ENCODE data around the gene BACE1-AS.

BACE1-AS gene

DNA sequence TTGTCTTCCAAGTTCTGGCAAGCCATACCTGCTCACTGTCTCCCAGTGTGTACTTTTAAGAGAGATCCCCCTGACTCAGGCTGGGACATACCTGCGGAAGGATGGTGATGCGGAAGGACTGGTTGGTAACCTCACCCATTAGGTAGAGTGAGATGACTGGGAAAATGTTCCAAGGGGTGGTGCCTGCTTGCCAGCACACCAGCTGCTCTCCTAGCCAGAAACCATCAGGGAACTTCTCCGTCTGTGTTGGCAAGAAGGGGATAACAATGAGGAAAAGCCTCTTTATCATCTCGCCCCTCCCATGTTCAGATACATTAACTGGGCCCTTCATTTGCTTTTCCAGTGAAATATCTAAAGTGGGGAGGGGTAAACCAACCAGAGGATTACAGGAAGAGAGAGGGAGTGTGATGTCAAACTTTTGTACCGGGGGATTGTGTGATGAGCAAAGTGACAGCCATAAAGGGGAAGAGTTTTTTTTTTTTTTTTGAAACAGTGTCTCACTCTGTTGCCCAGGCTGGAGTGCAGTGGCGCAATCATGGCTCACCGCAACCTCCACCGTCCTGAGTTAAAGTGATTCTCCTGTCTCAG lies at the start of gene BACE1-AS:
BACE1-AS (plus strand) TSS at position 538 of the 588 bp plus-strand sequence.
- TF ChIP-seq GATA3 (IDR thresholded peaks at IDR 0.05; ENCODE audit: low read depth, low read length) (no peak), GATA2 (IDR thresholded peaks at IDR 0.05; ENCODE audit: low read depth, low read length) (no peak)

DNA sequence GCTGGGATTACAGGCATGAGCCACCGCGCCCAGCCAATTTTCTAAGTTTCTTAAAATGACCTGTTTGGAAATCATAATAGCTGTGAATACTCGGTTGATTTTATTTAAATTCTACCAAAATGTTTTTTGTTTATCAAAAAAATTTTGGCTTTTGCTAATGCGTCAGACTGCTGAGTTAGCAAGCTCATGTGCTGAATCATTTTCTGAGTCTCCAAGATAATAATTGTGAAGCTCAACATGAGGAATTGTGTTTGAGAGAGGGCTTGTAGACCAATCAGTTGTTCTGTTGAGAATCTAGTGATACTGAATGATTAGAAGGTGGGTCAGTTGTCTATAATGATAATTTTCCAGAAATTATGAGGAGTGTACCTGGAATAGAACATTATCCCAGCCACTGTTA lies 42.8 kb upstream of the BACE1-AS start:
- TF ChIP-seq GATA2 (IDR thresholded peaks at IDR 0.05; ENCODE audit: low read depth, low read length) (no peak), GATA3 (IDR thresholded peaks at IDR 0.05; ENCODE audit: low read depth, low read length) (no peak)

DNA sequence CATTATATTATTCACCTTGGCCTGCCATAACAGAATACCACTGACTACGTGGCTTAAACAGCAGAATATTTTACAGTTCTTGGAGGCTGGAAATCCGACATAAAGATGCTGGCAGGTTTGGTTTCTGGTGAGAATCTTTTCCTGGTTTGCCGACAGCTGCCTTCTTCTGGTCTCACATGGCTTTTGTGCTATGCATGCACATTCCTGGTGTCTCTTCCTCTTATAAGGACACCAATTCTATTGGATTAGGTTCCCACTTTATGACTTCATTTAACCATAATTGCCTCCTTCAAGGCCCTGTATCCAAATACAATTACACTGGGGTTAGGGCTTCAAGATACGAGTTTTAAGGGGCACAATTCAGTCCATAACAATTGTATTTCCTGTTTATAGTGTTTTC lies 41.6 kb upstream of the BACE1-AS start:
- TF ChIP-seq GATA3 (IDR thresholded peaks at IDR 0.05; ENCODE audit: low read depth, low read length) (no peak), GATA2 (IDR thresholded peaks at IDR 0.05; ENCODE audit: low read depth, low read length) (no peak)

DNA sequence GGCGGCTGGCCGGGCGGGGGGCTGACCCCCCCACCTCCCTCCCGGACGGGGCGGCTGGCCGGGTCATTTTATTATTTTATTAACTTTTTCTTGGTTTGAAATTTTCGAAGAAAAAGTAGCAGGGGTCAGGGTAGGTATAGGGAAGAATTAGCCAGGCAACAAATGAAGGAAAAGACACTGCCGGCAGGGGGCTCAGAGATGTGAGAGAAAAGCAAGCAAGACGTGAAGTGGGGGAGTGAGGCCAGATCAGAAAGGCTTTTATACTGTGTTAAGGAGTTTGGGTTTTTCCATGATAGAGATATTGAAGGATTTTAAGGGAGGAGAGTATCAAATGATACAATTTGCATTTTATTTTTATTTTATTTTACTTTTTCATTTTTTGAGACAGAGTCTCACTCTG lies 39.6 kb upstream of the BACE1-AS start:
- TF ChIP-seq GATA2 (IDR thresholded peaks at IDR 0.05; ENCODE audit: low read depth, low read length), result no peak
- TF ChIP-seq GATA3 (IDR thresholded peaks at IDR 0.05; ENCODE audit: low read depth, low read length), result no peak

DNA sequence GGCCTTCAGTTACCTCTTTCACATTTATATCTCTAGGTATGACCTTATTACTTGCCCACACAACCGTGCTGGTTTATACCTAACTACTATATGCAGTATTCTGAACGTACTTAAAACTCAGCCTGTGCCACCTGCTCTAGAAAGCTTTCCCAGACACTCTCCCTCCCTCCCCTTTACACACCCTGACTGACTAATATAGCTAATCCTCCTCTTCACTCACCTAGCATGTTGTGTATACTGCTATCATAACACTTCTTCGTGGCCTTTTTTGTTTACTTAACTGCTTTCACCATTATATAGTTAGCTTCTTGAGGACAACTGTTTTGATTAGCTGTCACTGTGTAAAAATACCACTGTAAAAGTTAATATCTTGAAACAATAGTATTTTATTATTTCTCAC lies 35.2 kb upstream of the BACE1-AS start:
- TF ChIP-seq GATA2 (IDR thresholded peaks at IDR 0.05; ENCODE audit: low read depth, low read length), result no peak
- TF ChIP-seq GATA3 (IDR thresholded peaks at IDR 0.05; ENCODE audit: low read depth, low read length), result no peak

DNA sequence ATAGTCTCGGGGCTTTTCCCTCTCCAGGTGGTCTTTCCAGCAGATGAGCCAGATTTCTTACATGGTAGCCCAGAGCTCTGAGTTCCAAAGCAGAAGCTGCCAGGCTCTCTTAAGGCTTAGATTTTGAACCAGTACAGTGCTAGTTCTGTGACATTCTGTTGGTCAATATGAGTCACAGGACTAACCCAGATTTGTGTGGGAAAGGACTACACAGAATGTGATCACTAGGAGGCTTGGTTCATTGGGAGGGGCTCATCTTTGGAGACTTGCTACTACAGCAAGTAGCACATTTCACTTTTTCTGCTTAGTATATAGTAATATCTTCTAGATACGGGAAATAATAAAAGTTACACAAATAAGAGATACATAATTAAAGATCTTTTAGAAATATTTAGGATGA lies 34.6 kb upstream of the BACE1-AS start:
- no peak for TF ChIP-seq GATA3 (IDR thresholded peaks at IDR 0.05; ENCODE audit: low read depth, low read length)
- TF ChIP-seq GATA2 (IDR thresholded peaks at IDR 0.05; ENCODE audit: low read depth, low read length), result no peak

DNA sequence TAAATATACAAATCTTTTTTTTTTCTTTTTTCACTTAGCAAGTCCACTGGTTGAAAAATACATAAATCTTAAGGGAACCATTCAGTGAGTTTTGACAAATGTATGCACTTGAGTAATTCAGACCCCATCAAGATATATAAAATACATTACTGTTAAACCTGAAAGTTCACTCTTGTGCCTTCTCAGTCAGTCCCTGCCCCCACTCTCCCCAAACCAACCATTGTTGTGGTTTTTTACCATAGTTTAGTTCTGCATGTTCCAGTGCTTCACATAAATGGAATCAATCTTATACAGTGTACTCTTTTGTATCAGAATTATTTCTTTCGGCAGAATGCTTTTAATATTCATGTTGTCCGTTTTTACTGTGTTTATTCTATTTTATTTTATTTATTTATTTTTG lies 32.6 kb upstream of the BACE1-AS start:
- TF ChIP-seq GATA3 (IDR thresholded peaks at IDR 0.05; ENCODE audit: low read depth, low read length) (no peak), GATA2 (IDR thresholded peaks at IDR 0.05; ENCODE audit: low read depth, low read length) (no peak)

DNA sequence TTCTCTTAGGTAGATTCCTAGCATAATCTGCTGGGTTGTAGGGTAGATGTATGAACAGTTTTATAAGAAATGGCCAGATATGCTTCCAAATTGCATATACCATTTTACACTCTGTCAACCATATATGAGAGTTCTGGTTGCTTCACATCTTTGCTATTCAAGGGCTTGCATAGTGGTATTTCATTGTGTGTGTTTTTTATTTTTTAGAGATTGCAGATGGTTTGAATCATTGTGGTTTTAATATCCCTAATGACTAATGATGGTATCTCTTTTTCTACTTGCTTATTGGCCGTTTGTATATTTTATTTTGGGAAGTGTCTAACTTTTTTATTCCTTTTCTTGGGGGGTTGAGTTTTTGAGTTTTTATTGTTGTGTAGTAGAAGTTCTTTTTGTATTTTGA lies 31.7 kb upstream of the BACE1-AS start:
- TF ChIP-seq GATA3 (IDR thresholded peaks at IDR 0.05; ENCODE audit: low read depth, low read length) (no peak), GATA2 (IDR thresholded peaks at IDR 0.05; ENCODE audit: low read depth, low read length) (no peak)

DNA sequence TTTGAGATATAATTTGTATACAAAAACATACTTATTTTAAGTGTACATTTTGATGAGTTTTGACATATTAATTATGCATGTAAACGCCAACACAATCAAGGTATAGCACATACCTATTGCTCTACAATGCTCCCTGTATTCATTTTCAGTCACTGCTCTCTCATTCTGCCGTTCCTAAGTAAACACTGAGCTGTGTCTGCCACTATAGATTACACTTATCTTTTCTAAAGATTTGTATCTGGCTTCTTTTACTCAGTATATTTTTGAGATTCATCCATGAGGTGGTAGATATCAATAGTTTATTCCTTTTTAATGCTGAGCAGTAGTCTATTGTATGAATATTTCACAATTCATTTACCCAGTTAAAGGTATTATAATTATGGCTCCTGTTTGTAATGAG lies 25.4 kb upstream of the BACE1-AS start:
- TF ChIP-seq GATA2 (IDR thresholded peaks at IDR 0.05; ENCODE audit: low read depth, low read length) (no peak), GATA3 (IDR thresholded peaks at IDR 0.05; ENCODE audit: low read depth, low read length) (no peak)

DNA sequence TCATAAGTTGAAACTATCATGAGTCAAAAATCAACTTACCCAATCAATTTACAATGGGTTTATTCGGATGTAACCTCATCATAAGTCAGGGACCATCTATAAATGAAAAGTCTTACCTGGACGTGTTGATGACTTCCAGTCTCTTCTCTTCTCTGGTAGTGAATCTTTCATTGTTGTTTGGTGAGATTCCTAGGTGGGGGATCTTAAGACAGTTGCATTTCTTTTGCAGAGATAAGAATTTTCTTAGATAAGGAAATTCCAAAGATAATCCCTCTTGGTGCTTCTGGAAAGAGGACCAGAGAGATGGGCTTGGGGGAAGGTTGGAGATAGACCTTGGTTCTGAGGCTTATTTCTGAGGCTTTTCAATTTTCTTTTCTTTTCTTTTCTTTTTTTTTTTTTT lies 21.3 kb upstream of the BACE1-AS start:
- TF ChIP-seq GATA2 (IDR thresholded peaks at IDR 0.05; ENCODE audit: low read depth, low read length) (no peak), GATA3 (IDR thresholded peaks at IDR 0.05; ENCODE audit: low read depth, low read length) (no peak)

DNA sequence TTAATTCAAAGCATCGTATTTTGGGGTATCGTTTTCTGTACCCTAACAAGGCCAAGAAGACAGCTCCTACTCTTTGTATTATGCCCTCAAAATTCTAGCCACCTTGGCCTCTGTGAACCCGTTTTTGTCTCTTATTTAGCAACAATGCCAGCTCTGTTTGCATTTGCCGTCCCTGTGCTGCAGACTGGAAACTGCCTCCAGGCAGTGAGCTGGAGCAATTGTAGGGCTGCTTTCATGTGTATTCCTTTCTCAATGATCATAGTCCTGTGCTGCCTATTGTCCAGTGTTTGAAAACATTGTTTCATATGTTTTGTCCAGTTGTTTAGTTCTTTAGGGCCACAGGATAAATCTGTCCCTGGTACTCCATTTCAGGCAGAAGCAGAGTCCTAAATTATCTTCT lies 19.9 kb upstream of the BACE1-AS start:
- TF ChIP-seq GATA2 (IDR thresholded peaks at IDR 0.05; ENCODE audit: low read depth, low read length) (no peak), GATA3 (IDR thresholded peaks at IDR 0.05; ENCODE audit: low read depth, low read length) (no peak)

DNA sequence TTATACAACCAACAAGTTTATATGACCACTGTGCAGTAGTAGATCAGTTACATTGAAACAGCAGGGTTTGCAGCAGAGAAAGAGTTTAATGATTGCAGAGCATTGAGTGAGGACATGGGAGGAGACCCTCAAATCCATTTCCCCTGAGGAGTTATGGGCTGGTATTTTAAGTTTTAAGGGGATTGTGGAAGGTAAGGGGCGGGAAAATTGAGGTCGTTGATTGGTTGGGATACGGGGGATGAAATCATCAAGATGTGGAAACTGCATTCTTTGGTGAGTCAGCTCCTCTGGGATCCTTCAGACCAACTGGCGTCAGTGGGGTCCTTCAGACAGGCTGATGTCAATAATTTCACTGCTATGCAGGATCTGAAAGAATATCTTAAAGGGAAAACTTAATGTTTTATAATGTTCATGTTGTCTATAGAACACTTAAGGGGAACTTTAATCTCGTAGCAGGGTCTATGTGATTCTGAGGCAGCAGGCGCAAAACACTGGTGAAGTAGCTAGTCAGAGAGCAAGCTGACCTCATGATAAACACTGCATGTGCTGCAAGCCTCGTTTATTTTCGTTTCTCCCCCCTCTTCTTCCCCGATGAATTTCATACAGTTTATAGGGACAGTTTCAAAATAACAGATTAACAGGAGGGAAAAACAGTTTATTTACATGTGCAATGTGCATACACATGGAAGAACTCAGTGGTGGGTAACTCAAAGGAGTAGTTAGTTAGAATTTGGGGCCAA lies 17.4 kb upstream of the BACE1-AS start:
- TF ChIP-seq GATA3 (IDR thresholded peaks at IDR 0.05; ENCODE audit: low read depth, low read length) (no peak), GATA2 (IDR thresholded peaks at IDR 0.05; ENCODE audit: low read depth, low read length) (no peak)

DNA sequence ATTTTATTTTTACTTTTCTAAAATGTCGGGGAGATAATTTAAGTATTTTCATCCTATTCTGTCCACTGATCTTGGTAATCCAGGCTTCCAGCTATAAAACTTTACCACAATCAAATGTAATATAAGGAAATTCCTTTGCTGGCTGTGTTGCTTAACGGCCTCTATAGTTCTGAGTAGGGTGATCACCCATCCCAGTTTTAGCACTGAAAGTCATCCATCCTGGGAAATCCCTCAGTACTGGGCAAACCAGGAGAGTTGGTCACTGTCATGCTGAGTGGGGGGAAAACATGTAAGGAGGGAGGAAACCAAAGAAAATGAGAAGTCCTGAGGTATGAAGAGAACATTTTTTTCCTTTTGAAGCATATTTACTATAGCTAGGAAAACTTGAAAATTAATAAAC lies 12.8 kb upstream of the BACE1-AS start:
- TF ChIP-seq GATA3 (IDR thresholded peaks at IDR 0.05; ENCODE audit: low read depth, low read length) (no peak), GATA2 (IDR thresholded peaks at IDR 0.05; ENCODE audit: low read depth, low read length) (no peak)

DNA sequence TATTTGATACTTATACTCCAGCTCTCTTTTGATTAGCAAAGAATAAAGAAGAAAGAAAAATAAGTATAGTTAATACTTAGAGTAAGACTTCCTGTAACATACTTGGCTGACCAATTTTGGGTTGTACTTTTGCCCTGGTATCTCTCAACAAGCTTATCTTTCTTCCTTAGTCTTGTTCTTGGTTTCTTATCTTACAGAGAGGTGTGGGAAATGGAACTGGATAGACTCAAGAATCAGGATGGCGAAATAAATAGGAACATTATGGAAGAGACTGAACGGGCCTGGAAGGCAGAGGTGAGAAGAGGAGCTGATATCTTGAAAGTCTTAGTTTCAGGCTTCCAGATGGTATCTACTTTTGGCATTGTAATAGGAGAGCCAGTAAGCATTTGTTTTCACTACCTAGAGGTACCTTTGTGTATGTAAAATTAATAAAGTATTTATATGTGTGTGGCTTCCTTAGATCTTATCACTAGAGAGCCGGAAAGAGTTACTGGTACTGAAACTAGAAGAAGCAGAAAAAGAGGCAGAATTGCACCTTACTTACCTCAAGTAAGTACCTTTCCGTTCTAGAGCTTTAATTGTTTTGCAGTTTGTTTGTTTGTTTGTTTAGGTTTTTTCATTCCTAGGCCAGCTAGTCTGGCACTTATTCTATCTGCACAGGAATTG lies 11.3 kb upstream of the BACE1-AS start:
- TF ChIP-seq GATA2 (IDR thresholded peaks at IDR 0.05; ENCODE audit: low read depth, low read length), result no peak
- no peak for TF ChIP-seq GATA3 (IDR thresholded peaks at IDR 0.05; ENCODE audit: low read depth, low read length)

DNA sequence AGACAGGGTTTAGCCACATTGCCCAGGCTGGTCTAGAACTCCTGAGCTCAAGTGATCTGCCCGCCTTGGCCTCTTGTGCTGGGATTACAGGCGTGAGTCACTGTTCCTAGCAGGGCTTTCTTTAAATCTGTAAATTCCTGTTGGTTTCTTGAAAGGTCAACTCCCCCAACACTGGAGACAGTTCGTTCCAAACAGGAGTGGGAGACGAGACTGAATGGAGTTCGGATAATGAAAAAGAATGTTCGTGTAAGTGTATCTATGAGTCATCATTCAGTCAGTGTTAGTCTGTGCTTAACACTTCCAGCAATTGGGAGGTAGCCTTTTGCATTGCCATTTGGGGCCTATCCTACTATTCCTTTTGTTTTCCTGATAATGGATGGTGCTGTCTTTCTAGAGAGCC lies 10.0 kb upstream of the BACE1-AS start:
- TF ChIP-seq GATA2 (IDR thresholded peaks at IDR 0.05; ENCODE audit: low read depth, low read length), result no peak
- no peak for TF ChIP-seq GATA3 (IDR thresholded peaks at IDR 0.05; ENCODE audit: low read depth, low read length)
